DND-41 (cell line): Measurements from ENCODE around the gene STX1A.

ENCODE experiments used
- ATAC-seq: fragments of 200-7000 bp; cut with Tn5 transposase; 3 replicates; pipeline ENCODE4 v1.9.1; 2021; ENCODE audit warnings: low read depth; ENCODE audit not compliant: insufficient read depth
- DNase-seq: peaks from one replicate; pipeline ENCODE4 v3.0.0-alpha.2; 2020
- H2AFZ ChIP-seq: 2 replicates; pipeline ENCODE4 v1.6.0; 2012; ENCODE audit warnings: low read depth, low read length
- H3K27ac ChIP-seq: 2 replicates; pipeline ENCODE4 v1.5.1; 2012; ENCODE audit warnings: low read length, inconsistent platforms
- H3K27me3 ChIP-seq: fragments of 200-600 bp; sonication (generic); 2 replicates; pipeline ENCODE4 v1.6.0; 2012; ENCODE audit warnings: low read length, mild to moderate bottlenecking, inconsistent platforms; ENCODE audit not compliant: insufficient read depth, poor library complexity
- H3K36me3 ChIP-seq: 2 replicates; pipeline ENCODE4 v1.5.1; 2012; ENCODE audit warnings: low read length, inconsistent platforms; ENCODE audit not compliant: insufficient read depth
- H3K4me1 ChIP-seq: 2 replicates; pipeline ENCODE4 v1.5.1; 2012; ENCODE audit warnings: mild to moderate bottlenecking, low read length; ENCODE audit not compliant: insufficient read depth
- H3K4me2 ChIP-seq: 2 replicates; pipeline ENCODE4 v1.6.0; 2012; ENCODE audit warnings: mild to moderate bottlenecking, moderate library complexity, low read length, inconsistent platforms; ENCODE audit not compliant: insufficient read depth
- H3K4me3 ChIP-seq, 2 experiments: fragments of 200-600 bp in 1 of 2; shearing (Covaris generic) in 1 of 2; 2 replicates each; pipeline ENCODE4 v1.5.1; 2012 to 2016; ENCODE audit warnings: inconsistent platforms in 2 of 2, low read length in 2 of 2, mild to moderate bottlenecking in 2 of 2, low read depth in 1 of 2, moderate library complexity in 1 of 2
- H3K79me2 ChIP-seq: 2 replicates; pipeline ENCODE4 v1.6.0; 2012; ENCODE audit warnings: low read length, inconsistent platforms; ENCODE audit not compliant: insufficient read depth
- H3K9ac ChIP-seq: 2 replicates; pipeline ENCODE4 v1.6.0; 2012; ENCODE audit warnings: low read depth, mild to moderate bottlenecking, inconsistent platforms, low read length, moderate library complexity
- H3K9me3 ChIP-seq: 2 replicates; pipeline ENCODE4 v1.5.1; 2012; ENCODE audit warnings: low read length, moderate library complexity, mild to moderate bottlenecking, inconsistent platforms; ENCODE audit not compliant: insufficient read depth, severe bottlenecking
- H4K20me1 ChIP-seq: 2 replicates; pipeline ENCODE4 v1.6.0; 2012; ENCODE audit warnings: low read length; ENCODE audit not compliant: insufficient read depth
- CTCF ChIP-seq: IDR thresholded peaks from 2 replicates; pipeline ENCODE4 v1.5.1; 2012; ENCODE audit warnings: borderline replicate concordance, low read length, moderate library complexity, mild to moderate bottlenecking; ENCODE audit not compliant: poor library complexity, severe bottlenecking; ENCODE audit errors: extremely low read depth
- EZH2 ChIP-seq: IDR thresholded peaks from 3 replicates; pipeline ENCODE4 v1.6.1; 2012; ENCODE audit warnings: borderline replicate concordance, low read depth, mild to moderate bottlenecking, moderate library complexity, low read length, inconsistent platforms; ENCODE audit not compliant: severe bottlenecking

Gene STX1A

GRCh38 chr7:73649576-73649975, 69.9 kb downstream of the STX1A start:
- H3K27ac ChIP-seq, result no peak overlapping the region
- DNase-seq (no peak), ATAC-seq (no peak)
- H3K4me3 ChIP-seq, result no peak overlapping the region
- no peaks in the 10 kb centered on the region; the same call in 1 of the 2 replicates for H4K20me1 ChIP-seq
- no peaks in the 10 kb centered on the region for H3K4me1 ChIP-seq
- H3K4me2 ChIP-seq, result no peak overlapping the region
- no peak overlapping the region for H3K9ac ChIP-seq
- no peak for TF ChIP-seq CTCF
- TF ChIP-seq EZH2, result no peak
- H2AFZ ChIP-seq, result no peak overlapping the region
- no peaks in the 10 kb centered on the region for H3K36me3 ChIP-seq
- H3K27me3 ChIP-seq, result peaks cover 9% of the 10 kb centered on the region
- H3K9me3 ChIP-seq, result no peaks in the 10 kb centered on the region
- H3K79me2 ChIP-seq, result no peaks in the 10 kb centered on the region
